Measurements from ENCODE around the gene SH2D5.
"Not testable (repeated sequence)": the region's sequence is repeated elsewhere in the genome, so short reads cannot be mapped to it uniquely, and the experiment has no call there.

Gene SH2D5

DNA sequence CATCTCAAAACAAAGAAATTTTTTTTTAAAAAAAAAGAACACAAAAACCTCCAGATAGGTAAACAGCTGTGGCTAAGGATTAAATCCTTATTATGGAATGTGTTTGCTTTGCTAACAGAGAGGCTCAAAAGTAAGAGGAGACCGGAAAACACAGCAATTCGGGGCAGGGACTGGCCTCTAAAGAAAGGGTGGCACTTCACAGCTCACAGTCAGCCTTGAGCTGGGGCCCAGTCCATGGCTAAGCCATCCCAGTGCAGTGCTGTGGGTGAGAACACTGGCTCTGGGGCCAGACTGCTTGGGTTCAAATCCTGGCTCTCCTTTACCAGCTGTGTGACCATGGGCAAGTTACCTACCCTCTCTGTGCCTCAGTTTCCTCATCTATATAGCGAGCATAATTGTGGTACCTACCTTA lies 42.9 kb downstream of the SH2D5 start:
- no peak for DNase-seq

DNA sequence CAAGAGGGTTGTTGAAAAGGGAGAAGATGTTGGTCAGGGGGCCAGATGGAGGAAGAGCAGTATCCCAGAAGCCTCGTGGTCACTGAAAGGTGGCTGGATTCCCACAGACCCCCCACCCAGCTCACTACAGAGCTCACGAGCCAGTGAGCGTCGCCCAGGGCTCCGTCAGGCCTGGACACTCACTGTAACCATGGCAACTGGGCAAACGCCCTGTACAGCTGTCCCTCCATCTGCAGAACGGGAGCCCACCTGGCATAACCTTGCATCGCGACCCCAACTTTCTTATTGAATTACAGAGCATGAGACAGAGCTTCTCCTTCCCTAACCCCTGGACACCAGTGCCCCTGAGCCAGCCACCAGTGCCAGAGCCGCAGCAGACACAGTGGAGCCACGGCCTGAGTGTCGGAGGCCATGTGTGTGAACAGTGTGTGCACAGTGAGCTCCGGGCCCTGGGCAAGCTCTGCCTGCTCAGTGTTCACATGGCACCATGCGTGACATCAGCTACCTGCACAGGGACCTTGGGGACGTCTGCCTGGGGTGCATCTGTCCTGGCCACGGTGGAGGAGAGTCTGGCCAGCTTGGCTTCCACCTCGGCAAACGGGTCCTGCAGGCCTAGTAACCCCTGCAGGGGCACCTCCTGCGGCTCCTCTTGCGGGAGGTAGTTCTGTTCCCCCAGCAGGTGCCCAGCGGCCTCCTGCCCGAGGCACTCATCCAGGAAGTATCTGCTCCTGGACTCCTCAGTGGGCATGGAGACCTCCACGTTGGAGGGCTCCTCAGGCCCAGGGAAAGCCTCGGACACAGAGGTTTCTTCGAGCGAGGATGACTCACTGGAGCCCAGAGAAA lies 45.4 kb downstream of the SH2D5 start:
- no peak for DNase-seq

DNA sequence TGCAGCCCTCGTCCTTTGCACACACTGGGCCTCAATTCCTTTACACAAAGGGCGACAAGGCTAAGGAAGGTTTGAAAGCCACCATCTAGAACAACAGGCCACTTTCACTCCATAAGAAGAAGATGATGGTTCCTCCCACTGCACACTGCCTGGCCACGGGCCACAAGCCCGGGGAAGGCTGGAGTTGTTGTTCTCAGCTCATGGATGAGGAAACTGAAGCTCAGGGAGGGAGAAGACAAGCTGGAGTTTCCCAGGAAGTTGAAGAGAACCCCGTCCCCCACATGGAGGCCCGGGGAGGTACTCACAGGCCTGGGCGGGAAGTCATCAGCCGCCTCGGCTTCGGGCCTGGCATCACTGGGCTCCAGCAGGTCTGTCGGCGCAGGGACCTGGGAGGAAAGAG lies 46.8 kb downstream of the SH2D5 start:
- DNase-seq = no peak

DNA sequence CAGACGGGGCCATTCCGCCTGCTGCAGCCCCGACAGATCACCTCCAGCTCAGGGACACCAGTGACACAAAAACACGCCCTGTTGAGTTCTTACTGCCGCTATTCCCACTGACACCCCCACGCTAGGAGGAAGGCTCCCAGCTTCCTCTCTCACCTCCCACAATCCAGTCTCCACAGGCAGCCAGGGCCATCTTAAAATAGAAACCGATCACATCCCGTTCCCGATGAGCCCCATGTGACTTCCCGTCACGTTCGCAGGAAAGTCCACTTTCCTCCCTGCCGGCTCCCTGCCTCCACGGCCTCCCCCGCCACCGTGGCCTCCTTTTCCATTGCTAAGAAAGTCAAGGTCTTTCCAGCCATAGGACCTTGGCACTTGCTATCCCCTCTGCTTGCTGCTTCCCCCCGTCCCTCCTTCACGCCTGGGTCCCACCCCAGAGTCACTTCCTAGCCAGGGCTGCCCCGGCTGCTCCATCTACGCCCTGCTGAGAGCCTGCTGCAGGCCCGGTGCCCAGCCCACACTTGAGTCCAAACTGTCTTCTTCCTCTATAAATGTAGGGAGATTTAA lies 47.3 kb downstream of the SH2D5 start:
- DNase-seq = no peak

DNA sequence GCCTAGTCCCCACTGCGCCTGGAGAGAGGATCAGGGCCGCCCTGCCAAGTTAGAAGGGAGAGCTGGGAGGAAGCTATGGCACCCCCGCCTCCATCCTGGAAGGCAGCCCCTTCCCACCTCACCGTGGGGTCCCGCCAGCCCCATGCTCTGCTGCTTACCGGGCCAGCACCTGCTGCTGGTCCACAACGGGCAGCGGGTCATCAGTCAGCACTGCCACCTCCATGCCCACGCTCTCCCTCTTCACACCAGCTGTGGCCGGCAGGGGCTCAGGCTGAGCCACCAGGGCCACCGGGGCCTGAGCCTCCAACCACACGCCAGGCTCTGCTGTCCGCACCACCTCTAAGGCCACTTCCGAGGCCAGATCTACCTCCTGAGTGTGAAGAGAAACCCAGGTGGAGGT lies 47.9 kb downstream of the SH2D5 start:
- no peak for DNase-seq

DNA sequence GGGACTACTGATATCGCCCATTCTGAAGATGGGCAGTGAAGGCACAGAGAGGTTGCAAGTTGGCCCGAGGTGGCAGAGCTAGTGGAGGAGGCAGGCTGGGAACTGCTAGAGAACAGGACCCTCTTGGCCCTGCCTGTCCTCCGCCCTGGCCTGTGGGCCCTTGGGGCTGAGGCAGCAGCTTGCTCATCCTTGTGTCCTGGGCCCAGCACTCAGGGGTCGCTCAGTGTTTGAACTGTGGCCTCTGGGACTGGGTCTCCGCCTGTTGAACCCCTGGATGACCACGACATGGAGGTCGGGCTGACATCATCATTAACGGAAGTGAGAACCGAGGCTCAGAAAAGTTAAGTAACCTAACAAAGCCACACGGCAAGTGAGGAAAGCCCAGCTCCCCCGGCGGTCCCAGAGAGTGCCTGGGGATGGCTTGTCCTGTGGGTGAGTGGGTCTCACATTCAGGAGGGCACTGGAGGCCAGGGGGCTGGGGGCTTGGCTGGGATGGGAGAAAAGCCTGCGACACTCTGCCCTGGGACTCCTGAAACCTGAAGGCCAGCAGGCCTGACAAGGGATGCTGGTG lies 48.4 kb downstream of the SH2D5 start:
- no peak for DNase-seq

DNA sequence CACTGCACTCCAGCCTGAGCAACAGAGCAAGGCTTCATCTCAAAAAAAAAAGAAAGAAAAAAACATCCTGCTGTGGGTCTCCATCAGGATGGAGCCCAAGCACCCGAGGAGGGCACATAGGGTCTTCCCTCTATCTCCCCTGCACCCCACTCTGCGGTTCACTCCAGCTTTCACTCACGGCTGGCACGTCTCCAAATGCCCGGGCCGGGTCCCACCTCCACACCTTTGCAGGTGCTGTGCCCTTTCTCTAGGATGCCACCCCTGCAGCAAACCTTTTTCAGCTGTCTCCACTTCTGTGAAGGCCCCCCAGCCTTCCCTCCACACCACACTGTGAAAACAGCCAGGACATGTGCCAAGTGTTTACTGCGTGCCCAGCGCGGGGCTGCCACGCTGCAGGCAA lies 48.9 kb downstream of the SH2D5 start:
- no peak for DNase-seq

DNA sequence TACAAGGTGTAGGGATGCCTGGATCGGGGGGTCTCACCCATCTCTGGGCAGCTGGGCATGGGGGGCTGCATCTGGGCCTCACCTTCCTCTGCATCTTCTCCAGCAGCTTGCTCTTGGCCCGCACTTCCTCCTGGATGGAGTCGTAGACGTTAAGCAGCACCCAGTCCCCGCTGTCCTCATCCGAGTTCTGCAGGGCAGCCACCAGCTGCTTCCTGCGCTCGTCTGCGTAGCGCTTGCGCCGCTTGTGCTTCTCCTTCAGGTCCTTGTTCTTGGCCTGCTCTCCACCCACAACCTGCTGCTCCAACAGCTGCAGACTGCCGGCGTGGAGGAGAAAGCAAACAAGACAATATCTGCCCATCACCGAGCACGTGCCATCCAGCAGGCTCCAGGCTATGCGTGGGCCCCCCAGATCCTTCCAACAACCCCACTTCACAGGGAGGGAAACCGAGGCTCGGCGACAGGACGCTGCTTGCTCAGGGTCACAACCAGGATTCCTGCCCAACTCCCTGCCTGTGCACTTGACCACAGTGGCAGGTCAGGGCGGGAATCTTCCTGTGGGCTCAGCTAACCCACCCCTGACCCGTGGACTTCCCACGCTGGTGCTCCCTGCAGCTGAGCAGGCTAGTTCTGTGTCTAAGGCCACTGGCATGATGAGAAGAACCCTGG lies 49.8 kb downstream of the SH2D5 start:
- no peak for DNase-seq

DNA sequence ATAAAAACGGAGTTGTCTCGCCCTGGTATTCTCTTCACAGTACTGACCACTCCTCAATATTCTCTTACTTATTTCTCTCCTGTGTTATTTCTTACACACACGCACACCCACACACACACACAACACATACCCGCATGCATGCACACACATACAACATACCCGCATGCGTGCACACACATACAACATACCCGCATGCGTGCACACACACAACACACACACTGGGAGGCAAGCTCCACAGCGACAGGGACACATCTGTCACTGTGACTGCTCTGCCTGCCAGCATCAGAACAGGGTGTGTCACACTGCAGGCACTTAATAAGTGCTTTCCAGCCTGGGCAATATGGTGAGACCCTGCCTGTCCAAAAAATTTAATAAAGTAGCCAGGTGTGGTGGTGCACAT lies 50.5 kb downstream of the SH2D5 start:
- no peak for DNase-seq

DNA sequence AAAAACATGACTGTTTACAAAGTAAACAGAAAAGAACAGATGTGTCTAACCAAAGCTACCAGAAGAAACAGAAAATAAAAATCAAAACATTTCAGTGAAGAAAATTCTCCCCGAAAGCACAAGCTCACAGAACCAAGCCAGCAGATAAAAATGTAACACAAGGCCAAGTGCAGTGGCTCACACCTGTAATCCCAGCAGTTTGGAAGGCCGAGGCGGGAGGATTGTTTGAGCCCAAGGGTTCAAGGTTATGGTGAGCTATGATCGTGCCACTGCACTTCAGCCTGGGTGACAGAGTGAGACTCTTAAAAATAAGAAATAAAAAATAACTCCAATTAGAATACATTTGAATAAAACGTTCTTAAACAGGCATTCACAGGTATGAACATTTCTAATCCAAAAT lies 52.2 kb downstream of the SH2D5 start:
- no peak for DNase-seq

DNA sequence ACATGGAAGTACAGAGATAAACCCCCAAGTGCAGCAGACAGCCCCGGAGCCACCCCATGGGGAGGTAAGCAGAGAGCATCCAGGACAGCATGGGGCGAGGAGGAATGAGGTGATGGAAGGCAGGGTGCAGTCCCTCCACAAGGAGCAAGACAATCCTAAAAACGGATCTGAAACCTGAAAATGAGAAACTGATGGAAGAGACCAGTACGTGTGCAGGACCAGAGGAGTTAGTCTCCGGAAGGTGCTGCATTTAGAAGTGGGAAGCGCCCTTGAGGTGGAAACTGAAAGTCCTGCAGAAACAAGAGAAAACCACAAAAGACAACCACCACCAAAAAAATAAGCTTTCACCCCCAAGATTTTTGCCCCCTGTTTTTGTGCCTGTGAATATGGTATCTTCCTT lies 53.9 kb downstream of the SH2D5 start:
- no peak for DNase-seq

DNA sequence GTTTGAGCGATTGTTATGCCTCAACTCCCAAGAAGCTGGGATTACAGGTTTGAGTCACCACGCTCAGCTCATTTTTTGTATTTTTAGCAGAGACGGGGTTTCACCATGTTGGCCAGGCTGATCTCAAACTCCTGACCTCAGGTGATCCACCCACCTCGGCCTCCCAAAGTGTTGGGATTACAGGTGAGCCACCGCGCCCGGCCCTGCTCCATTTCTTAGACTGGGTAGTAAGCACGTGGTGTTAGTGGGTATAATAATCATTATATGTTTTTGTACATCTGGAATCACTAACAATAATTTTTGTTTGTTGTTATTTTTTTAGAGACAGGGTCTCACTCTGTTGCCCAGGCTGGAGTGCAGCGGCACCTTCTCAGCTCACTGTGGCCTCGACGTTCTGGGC lies 58.9 kb downstream of the SH2D5 start:
- DNase-seq = not testable (repeated sequence)

DNA sequence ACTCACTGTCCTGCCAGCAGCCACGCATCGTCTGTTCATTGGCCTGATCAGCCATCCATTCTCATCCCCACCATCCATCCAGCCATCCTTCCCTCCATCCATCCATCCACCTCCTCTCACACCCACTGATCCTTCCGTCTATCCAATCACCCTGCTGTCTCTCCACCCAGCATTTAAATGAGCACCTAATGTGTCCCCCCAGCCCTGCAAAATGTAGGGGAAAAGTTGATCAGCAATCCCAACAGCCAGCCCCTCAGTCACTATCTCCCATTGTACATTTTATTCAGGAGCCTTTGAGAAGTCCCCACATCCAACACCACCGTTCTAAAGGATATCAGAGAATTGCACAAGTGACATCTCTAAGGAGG lies 60.3 kb downstream of the SH2D5 start:
- no peak for DNase-seq

DNA sequence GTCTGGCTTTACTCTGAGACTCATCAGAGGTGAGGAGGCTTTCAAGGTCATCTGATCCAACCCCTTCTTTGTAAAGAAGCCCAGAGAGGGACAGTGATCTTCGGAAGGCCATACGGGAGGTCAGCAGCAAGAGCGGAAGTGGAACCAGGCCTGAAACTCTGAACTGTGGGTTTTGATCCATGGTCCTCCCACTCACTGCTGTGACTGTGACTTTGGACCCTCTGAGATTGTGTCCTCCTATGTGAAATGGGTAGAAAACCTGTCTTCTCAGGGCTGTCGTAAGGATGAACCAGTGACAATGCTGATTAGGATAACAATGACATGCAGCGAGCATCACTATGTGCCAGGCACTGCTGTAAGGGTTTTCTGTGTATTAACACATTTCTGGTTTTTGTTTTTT lies 61.6 kb downstream of the SH2D5 start:
- no peak for DNase-seq

Data from stimulated activated CD4-positive, alpha-beta T cell treated with anti-CD3 and anti-CD28 coated beads, Interleukin-4, amount 100 ng/mL, for 1 hour (primary cell).